Measurements from ENCODE around the gene NDOR1.
A peak's percentile ranks its signal among the peaks of the same experiment; 100 is the strongest.

Gene NDOR1

GRCh38 chr9:137205126-137206069 is at the start of gene NDOR1, which contains the start of gene TMEM203:
TSS of gene NDOR1 (plus strand) at chr9:137205700. CDS start at chr9:137205778, 78 bp downstream.
TSS of gene TMEM203 (minus strand) at chr9:137205648. CDS start at chr9:137205414, 234 bp downstream.
- DNase-seq = peak; percentile 92

- DNase-seq = peak; percentile 29
Measured at GRCh38 chr9:137156567-137157375, 48.7 kb upstream of the NDOR1 start.

- DNase-seq = peak; percentile 49
Measured at GRCh38 chr9:137157618-137158415, 47.7 kb upstream of the NDOR1 start.

- no peak for DNase-seq
Measured at GRCh38 chr9:137158625-137159024, 46.9 kb upstream of the NDOR1 start.

- no peak for DNase-seq
Measured at GRCh38 chr9:137159105-137160053, 46.1 kb upstream of the NDOR1 start.

- DNase-seq = no peak
Measured at GRCh38 chr9:137160054-137160425, 45.5 kb upstream of the NDOR1 start.

- DNase-seq = no peak
Measured at GRCh38 chr9:137160716-137161557, 44.6 kb upstream of the NDOR1 start.

GRCh38 chr9:137161558-137162486 is 43.7 kb upstream of the NDOR1 start:
- no peak for DNase-seq

GRCh38 chr9:137162505-137163364 is 42.8 kb upstream of the NDOR1 start:
- peak; percentile 24 for DNase-seq

GRCh38 chr9:137163365-137163715 is 42.2 kb upstream of the NDOR1 start:
- no peak for DNase-seq

- DNase-seq = no peak
Measured at GRCh38 chr9:137163805-137164204, 41.7 kb upstream of the NDOR1 start.

GRCh38 chr9:137164370-137165249 is 40.9 kb upstream of the NDOR1 start:
- no peak for DNase-seq

GRCh38 chr9:137165250-137165836 is 40.2 kb upstream of the NDOR1 start:
- DNase-seq = no peak

- no peak for DNase-seq
Measured at GRCh38 chr9:137166380-137167229, 38.9 kb upstream of the NDOR1 start.

- DNase-seq = no peak
Measured at GRCh38 chr9:137167277-137167746, 38.2 kb upstream of the NDOR1 start.

All from OCI-M1 (cell line).